T47D (cell line): ENCODE results near the gene TEX2.

Experiments used
- DNase-seq, 2 experiments: peaks; one replicate each; pipeline versions ENCODE4 v3.0.0 to v3.0.0-alpha.2; 2011 to 2012; ENCODE audit warnings: low read depth in 1 of 2, low spot score in 1 of 2
- JUND ChIP-seq: IDR thresholded peaks from 2 replicates; pipeline ENCODE4 v1.6.1; 2012; ENCODE audit warnings: low read depth
- in situ Hi-C: cut with HindIII; loops from 2 replicates; pipeline ENCODE4 v1.10.0; 2016; ENCODE audit warnings: low sequenced_read_pairs, low pct_unique_long_range_greater_than_20kb

TEX2 gene

DNA sequence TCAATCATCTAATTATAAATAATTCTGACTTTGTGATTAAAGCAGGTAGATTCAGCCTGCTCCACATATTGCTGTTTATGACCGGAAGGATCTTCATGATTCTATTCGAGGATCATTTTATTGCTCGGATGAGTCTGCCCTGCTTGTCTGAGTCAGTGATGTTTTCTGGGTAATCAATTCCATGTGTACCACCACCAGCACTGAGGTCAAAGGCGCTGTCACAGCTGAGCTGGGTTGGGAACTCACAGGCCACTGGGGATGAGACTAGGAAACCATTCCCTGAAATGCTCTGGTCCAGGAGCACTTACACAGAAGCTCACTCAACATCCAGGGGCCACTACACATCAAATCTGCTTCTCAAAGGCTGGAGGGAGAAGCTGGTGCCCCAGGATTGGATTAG, 102.7 kb downstream of the TEX2 start:
- in situ Hi-C loops, result no loop called here
- DNase-seq, result no peak
- no peak for TF ChIP-seq JUND

DNA sequence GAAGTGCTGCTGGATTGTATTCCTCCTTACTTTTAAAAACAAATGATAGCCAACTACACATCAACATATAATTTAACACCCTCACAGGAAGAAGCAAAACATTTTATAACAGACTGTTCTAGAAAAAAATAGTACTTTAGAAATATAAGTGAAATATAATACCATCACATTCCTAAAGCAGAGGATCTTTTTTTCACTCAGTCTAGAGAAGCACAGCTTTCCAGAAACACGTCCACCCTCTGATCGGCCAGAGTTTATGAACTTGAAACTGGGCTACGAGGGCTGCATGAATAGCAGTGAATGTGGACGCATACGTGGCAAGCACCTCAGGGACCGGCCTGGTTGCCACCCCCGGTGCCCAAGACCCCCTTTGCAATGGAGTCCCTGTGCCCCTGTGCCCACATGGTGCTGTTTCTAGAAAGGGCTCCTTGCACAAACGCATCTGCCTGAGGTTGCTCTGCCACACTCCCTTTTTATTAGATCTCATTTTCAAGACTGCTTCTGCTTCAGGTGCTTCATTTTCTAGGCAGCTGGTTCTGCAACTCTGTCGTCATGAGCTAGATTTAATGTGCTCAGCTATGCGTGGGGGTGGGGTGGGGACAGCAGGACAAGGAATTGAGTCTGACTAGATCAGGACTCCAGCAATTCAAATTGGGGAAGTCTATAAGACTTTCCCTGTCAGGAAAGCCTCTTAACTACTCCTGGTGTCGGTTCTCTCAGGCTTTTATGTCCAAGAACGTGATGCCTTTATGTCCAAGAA, 104.0 kb downstream of the TEX2 start:
- in situ Hi-C loops, result no loop called here
- no peak for TF ChIP-seq JUND
- DNase-seq, result peak; percentile 56 to 85

DNA sequence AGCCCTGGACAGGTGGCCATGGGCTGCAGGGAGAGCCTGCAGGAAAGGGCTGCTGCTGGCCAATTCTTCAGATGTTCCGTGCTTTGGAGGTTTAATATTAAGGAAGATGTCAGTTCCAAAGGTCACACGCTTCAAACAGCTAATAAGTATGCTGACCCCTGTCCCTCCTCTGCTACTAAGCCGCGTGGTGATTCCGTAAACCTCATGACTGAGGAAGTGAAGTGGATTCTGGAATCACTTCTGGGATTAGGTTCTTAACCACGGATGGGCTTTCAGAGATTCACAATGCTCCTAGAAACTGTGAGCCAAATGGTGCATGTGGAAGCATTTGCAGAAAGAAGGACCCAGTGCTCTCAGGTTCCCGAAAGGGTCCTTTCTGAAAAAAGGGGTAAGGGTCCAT, 104.7 kb downstream of the TEX2 start:
- no peak for TF ChIP-seq JUND
- in situ Hi-C loops, result no loop called here
- DNase-seq, result no peak

DNA sequence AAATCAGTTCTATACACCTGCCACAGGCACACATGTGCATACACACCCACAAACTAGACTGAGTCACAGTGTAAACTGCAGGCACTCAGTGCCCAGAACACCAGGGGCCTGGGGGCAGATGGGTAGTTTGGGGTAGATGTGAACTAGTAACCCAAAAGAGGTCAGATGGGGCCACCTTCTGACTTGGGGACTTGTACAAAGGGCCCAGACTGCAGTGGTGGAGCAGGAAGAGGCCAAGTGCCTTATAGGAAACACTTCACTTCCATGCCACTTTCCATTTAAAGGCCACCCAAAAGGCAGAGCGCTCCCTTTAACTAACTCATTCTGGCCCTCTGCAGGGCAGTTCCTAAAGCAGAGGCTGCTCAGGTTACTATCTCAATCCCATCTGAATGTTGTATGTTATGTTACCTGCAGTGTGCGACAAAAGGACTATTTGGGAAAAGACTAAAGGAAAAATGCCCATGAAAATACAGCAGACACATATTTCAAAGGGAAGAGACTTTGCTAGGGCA, 105.3 kb downstream of the TEX2 start:
- in situ Hi-C loops, result no loop called here
- no peak for TF ChIP-seq JUND
- DNase-seq, result peak in 1 of 2 experiments; percentile 72

DNA sequence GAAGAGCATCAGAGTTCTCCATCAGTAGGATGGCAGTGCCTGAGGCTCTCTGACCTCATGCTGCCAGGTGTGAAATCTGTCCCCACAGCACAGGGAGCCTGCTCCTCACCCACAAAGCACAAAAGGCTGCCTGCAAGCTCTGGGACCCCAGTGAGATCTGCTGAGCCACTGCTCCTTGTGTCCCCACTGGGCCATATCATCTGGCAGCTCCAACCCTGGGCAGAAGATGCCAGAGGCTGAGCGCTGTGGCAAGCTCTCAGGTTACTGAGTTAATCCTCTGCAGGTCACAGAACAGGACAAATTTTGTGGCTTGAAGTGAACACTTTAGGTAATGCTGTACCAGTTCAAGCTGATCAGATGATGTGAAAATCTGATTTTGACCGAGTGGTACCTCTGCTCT, 106.4 kb downstream of the TEX2 start:
- in situ Hi-C loops, result no loop called here
- no peak for TF ChIP-seq JUND
- no peak for DNase-seq

DNA sequence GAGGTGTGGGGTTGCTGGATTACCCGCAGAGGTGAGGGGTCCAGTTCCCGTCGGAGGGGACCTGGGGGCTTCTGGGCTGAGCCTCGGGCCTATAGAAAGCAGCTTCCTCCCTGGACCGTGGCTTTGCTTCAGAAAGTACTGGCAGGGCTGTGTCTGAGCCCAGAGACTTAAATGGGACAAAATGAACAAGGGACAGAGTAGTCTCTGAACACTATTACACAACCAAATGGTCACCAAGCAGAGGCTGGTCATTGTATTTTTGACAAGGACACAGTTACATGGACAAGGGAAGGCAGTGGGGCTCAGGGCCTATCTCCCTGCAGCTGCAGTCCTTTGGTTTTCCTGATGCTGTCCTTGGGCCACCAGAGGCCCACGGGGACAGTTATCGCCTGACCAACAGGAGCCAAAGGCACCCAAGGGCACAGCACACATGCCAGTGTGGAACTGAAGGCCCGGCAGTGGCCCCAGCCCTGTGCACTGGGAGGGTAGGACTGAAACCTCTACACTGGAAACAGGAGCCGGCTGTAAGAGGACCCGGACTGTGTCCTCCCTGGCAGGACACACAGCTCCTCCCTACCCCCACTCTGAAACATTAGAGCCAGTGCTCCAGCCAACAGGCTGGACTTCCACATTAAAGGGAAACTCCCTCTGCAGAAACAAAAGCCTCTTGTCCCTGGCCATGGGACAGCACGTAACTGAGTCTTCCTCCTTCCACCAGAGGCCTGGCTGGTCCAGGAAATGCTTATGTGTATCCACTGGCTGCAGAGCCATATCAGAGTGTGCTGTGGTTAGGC, 107.1 kb downstream of the TEX2 start:
- DNase-seq, result peak in 1 of 2 experiments; percentile 79
- in situ Hi-C loops, result no loop called here
- TF ChIP-seq JUND, result no peak

DNA sequence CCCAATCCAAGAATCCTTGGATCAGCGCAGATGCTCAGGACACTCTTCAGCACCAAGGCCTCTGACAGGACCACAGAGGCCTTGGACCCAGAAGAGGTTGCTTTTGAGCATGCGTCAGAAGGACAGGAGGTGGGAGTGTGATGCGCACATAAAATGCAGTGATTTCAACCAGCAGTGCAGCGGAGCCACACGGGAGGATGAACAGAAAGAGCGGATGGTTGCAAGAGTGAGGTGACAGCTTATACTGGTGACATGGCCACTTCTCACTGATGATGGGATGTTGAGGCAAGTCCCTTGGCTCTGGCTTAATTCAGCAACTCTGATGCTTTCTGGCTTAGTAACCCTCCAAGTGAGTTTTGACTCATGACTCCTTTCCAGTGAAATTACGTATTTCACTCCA, 107.9 kb downstream of the TEX2 start:
- in situ Hi-C loops, result no loop called here
- DNase-seq, result no peak
- no peak for TF ChIP-seq JUND

DNA sequence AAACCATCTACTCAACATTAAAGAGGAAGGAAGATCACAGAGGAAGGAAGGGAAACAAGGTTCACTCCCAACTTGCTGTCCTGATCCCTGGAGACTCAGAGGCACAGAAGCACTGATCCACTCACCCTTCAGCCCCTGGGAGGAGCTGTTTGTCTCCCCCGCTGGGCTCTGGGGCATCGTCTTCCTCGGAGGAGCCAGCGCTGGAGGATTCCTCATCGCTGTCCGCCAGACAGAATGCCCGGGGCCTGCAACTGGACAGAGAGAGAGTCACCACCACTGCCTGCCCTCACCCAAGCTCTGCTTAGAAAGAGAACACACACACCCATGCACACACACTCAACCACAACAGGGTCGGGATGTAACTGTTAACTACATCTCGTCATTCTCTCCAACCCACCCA, 108.3 kb downstream of the TEX2 start:
- TF ChIP-seq JUND, result no peak
- in situ Hi-C loops, result no loop called here
- no peak for DNase-seq

DNA sequence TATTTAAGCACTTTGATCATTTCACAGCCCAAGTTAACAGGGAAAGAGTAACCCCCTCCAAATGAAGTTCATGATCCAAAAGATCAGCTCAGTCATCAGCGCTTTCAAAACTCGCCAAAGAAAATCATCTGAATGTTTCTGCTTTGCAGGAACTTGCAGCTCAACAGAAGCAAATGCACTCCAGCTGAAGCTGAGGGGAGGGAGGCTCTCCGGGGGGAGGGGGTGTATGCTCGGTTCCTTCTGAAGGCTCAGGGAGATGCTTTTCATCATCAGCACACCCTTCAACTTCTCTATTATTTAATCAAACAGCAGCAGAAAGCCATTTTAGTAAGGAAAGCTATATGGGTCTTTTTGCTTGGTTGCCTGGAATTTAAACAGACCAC, 108.8 kb downstream of the TEX2 start:
- DNase-seq, result no peak
- in situ Hi-C loops, result no loop called here
- TF ChIP-seq JUND, result no peak

DNA sequence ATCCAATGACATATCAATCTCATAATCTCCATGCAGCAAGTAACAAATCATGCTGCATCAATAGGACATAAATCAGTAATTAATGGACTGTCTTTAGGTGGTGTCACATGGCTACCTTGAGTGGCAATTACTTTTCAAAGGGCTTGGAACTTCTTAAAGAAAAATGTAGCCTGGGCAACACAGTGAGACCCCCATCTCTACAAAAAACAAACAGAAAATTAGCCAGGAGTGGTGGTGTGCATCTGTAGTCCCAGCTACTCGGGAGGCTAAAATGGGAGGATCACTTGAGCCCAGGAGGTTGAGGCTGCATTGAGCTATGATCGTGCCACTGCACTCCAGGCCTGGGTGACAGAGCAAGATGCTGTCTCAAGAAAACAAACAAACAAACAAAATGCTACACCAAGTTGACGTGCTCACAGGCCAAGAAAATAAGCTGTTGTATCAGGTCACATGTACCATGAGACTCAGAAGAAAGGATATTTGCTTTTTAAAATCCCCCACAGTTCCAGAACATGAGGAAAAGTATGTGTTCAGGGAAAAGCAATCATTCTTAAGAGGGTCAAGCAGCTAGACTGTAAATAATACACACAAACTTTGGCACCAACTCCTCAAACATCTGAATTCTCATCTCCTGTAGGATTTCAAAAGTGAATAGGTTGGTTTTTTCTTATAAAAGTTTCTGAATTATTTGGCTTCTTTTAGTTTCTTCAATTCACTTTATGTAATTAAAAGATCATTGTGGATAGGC, 109.3 kb downstream of the TEX2 start:
- in situ Hi-C loops, result no loop called here
- TF ChIP-seq JUND, result no peak
- no peak for DNase-seq

DNA sequence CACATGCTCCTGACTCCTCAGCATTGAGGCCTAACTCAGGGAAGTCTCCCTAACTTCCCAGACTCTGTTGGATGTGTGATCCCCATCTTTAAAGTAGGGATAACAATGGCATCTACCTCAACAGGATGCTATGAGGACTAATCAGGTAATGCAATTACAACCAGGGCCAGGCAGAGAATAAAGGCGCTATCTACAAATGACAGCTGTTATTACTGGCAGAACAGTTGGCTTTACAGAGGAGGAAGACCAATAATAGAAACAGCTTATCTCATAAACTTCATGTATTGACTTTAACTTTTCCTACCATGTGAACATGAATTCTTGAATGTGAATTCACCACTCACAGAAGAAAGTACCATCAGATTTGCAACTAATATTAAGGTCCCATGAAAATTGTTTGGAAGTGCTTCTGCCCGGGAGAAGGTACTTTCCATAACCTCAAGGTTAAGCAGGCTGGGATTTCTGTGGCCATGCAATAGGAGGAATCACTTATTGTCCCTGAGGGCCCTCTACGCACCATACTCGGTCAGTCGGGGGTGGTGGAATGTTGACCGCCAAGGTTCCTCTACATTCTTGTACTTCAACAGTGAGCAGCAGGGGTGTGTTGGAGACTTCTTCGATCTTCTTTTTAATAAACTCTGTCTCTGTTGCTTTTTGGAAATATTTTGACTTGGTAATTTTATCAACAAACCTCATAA, 110.5 kb downstream of the TEX2 start:
- no peak for TF ChIP-seq JUND
- DNase-seq, result no peak
- in situ Hi-C loops, result no loop called here

DNA sequence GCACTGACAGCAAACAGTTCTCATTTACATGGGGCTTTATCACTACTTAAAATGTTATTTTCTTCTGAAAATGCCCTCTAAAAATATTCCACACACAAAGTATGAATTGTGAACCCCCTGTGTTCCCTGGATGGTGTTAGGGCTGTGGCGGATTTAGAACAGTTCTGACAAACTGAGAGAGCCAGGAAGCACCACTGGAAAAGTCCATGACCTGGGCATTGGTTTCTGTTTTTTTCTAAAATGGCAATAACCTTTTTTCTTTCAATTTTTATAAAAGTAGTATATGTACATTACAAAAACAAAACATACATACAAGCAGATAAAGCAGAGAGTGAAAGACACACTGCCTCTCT, 112.1 kb downstream of the TEX2 start:
- in situ Hi-C loops, result no loop called here
- TF ChIP-seq JUND, result no peak
- DNase-seq, result no peak
